Panc1 (cell line): ENCODE results near the gene ECT2. TPM values are rescaled to one million over a fixed set of nuclear protein-coding genes. Genes with fewer than 3 reads are reported as not detected.

Experiments used
- ATAC-seq: fragments of 200-7000 bp; cut with Tn5 transposase; 2 replicates; pipeline ENCODE4 v1.9.1; 2020; ENCODE audit warnings: mild to moderate bottlenecking, moderate library complexity
- BruUV-seq: library from RNA; stranded (reverse); fragments of 400-500 nt; replicated peaks from 2 replicates; lab custom pipeline; 2021; lab: Mats Ljungman, UMichigan
- CTCF ChIA-PET: fragments of 300-600 bp; sonication (Branson Sonifier 250); formaldehyde crosslinking; loops from one replicate; lab custom pipeline; 2022; ENCODE audit warnings: antibody characterized with exemption; lab: Charles Lee
- POLR2A ChIA-PET: fragments of 300-600 bp; sonication (Branson Sonifier 250); formaldehyde crosslinking; loops from one replicate; lab custom pipeline; 2022; ENCODE audit warnings: antibody characterized with exemption; lab: Charles Lee
- DNase-seq: peaks from one replicate; pipeline ENCODE4 v3.0.0-alpha.2; 2010; ENCODE audit warnings: low read depth, low spot score
- H3K27ac ChIP-seq: 2 replicates; pipeline ENCODE4 v1.5.1; 2011; ENCODE audit warnings: mild to moderate bottlenecking, low read length, inconsistent platforms
- H3K27me3 ChIP-seq: fragments of 200-500 bp; sonication (Bioruptor generic); 2 replicates; pipeline ENCODE4 v1.6.0; 2014; ENCODE audit warnings: low read length, inconsistent platforms; ENCODE audit not compliant: control insufficient read depth, insufficient read depth
- H3K36me3 ChIP-seq: fragments of 200-500 bp; sonication (Bioruptor generic); 2 replicates; pipeline ENCODE4 v1.5.1; 2014; ENCODE audit warnings: inconsistent platforms, mild to moderate bottlenecking, low read length, moderate library complexity; ENCODE audit not compliant: control insufficient read depth, insufficient read depth
- H3K4me1 ChIP-seq: 2 replicates; pipeline ENCODE4 v1.5.1; 2011; ENCODE audit warnings: inconsistent platforms, mild to moderate bottlenecking, low read length, moderate library complexity; ENCODE audit not compliant: control insufficient read depth, insufficient read depth
- H3K4me3 ChIP-seq, 2 experiments: 2 replicates each; pipeline ENCODE4 v1.5.1; 2011 to 2012; ENCODE audit warnings: low read depth in 2 of 2, low read length in 2 of 2, mild to moderate bottlenecking in 2 of 2, inconsistent platforms in 1 of 2, moderate library complexity in 1 of 2
- H3K9me3 ChIP-seq: fragments of 200-500 bp; sonication (Bioruptor generic); 2 replicates; pipeline ENCODE4 v1.5.1; 2014; ENCODE audit warnings: low read depth, mild to moderate bottlenecking, inconsistent platforms, low read length, moderate library complexity; ENCODE audit not compliant: control insufficient read depth, insufficient read depth
- POLR2AphosphoS5 ChIP-seq: IDR thresholded peaks from 2 replicates; pipeline ENCODE4 v1.6.1; 2012; ENCODE audit warnings: mild to moderate bottlenecking, low read depth, low read length, moderate library complexity
- SIN3A ChIP-seq: IDR thresholded peaks from 2 replicates; pipeline ENCODE4 v1.6.1; 2012; ENCODE audit warnings: low read depth, mild to moderate bottlenecking, low read length, moderate library complexity, borderline replicate concordance; ENCODE audit not compliant: insufficient read depth
- TCF7L2 ChIP-seq: IDR thresholded peaks from 2 replicates; pipeline ENCODE4 v1.6.1; 2011; ENCODE audit warnings: mild to moderate bottlenecking, low read depth, low read length, inconsistent platforms
- in situ Hi-C: cut with HindIII; loops from 2 replicates; pipeline ENCODE4 v1.10.0; 2016; ENCODE audit warnings: low sequenced_read_pairs, low pct_unique_long_range_greater_than_20kb
- intact Hi-C: fragments of 100-400 bp; cut with micrococcal nuclease; formaldehyde crosslinking; loops from one replicate; pipeline ENCODE4 v1.10.0; 2022; ENCODE audit not compliant: unreplicated experiment
- total RNA-seq: library from RNA; stranded (reverse); gene quantifications from one replicate; pipeline ENCODE4 v1.2.1, GENCODE V29; 2021; ENCODE audit not compliant: unreplicated experiment
- TF ChIP-seq, protein P1 (sequence below), 2 experiments: IDR thresholded peaks; 2 replicates each; pipeline ENCODE4 v1.6.1; 2011 to 2012; ENCODE audit warnings: low read depth in 2 of 2, control low read depth in 1 of 2, low read length in 1 of 2, mild to moderate bottlenecking in 1 of 2, moderate library complexity in 1 of 2; ENCODE audit not compliant: insufficient read depth in 1 of 2
- TF ChIP-seq, protein P2 (sequence below): fragments of 450-650 bp; IDR thresholded peaks from 2 replicates; pipeline ENCODE4 v1.5.1; 2017; ENCODE audit warnings: mild to moderate bottlenecking

Gene ECT2
- total RNA-seq, 1 experiment from 2014 or later = 102 TPM

DNA sequence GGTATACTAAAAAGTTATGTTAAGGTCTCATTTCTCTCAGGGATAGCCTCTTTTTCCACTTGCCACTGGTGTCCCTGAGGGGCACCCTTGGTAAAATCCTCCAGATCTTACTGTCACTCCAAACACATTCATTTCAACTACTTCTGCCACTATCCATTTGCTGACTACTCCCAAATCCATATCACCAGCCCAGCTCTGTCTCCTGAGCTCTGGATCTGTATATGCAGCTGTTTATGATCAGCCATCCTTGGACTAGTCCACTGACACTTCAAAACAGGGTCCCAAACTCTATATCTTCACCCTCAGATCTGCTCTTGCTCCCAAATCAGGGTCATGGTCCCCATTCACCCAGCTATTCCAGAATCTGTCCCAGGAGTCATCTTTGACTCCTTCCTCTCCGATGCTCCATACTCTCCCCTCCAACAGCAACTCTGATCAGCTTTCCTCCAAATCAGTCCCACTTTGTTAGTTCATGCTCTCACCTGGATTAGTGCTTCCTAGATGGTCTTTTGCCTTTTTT lies 49.5 kb upstream of the ECT2 start:
- no peak for DNase-seq
- Histone ChIP-seq H3K4me3 (no peak overlapping the region), H3K27ac (no peak overlapping the region; the same call in 1 of the 2 replicates), H3K36me3 (no peaks in the 10 kb centered on the region), H3K9me3 (no peaks in the 10 kb centered on the region), H3K4me1 (peaks cover 25% of the 10 kb centered on the region), H3K27me3 (no peaks in the 10 kb centered on the region)
- no TSS peak for BruUV-seq
- ChIA-PET CTCF (interaction anchor here (0.6 to 0.7 kb wide), 3 partner anchors 12 to 253 kb away, joined by 3 to 6 read pairs (median 4); no protein-coding TSS in a partner anchor), POLR2A (interaction anchor here (0.5 to 1.0 kb wide), 2 partner anchors 9 to 49 kb away, joined by 3 to 6 read pairs; no protein-coding TSS in a partner anchor)
- no peak for TF ChIP-seq POLR2AphosphoS5
- TF ChIP-seq, protein P1, sequence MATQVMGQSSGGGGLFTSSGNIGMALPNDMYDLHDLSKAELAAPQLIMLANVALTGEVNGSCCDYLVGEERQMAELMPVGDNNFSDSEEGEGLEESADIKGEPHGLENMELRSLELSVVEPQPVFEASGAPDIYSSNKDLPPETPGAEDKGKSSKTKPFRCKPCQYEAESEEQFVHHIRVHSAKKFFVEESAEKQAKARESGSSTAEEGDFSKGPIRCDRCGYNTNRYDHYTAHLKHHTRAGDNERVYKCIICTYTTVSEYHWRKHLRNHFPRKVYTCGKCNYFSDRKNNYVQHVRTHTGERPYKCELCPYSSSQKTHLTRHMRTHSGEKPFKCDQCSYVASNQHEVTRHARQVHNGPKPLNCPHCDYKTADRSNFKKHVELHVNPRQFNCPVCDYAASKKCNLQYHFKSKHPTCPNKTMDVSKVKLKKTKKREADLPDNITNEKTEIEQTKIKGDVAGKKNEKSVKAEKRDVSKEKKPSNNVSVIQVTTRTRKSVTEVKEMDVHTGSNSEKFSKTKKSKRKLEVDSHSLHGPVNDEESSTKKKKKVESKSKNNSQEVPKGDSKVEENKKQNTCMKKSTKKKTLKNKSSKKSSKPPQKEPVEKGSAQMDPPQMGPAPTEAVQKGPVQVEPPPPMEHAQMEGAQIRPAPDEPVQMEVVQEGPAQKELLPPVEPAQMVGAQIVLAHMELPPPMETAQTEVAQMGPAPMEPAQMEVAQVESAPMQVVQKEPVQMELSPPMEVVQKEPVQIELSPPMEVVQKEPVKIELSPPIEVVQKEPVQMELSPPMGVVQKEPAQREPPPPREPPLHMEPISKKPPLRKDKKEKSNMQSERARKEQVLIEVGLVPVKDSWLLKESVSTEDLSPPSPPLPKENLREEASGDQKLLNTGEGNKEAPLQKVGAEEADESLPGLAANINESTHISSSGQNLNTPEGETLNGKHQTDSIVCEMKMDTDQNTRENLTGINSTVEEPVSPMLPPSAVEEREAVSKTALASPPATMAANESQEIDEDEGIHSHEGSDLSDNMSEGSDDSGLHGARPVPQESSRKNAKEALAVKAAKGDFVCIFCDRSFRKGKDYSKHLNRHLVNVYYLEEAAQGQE (IDR thresholded peaks at IDR 0.05; ENCODE audit: insufficient read depth in 1 of 2, low read depth in 2 of 2, low read length in 1 of 2) = no peak
- TF ChIP-seq, protein P2, sequence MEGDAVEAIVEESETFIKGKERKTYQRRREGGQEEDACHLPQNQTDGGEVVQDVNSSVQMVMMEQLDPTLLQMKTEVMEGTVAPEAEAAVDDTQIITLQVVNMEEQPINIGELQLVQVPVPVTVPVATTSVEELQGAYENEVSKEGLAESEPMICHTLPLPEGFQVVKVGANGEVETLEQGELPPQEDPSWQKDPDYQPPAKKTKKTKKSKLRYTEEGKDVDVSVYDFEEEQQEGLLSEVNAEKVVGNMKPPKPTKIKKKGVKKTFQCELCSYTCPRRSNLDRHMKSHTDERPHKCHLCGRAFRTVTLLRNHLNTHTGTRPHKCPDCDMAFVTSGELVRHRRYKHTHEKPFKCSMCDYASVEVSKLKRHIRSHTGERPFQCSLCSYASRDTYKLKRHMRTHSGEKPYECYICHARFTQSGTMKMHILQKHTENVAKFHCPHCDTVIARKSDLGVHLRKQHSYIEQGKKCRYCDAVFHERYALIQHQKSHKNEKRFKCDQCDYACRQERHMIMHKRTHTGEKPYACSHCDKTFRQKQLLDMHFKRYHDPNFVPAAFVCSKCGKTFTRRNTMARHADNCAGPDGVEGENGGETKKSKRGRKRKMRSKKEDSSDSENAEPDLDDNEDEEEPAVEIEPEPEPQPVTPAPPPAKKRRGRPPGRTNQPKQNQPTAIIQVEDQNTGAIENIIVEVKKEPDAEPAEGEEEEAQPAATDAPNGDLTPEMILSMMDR = no peak
- no peak for TF ChIP-seq SIN3A
- TF ChIP-seq TCF7L2 = no peak
- no peak for ATAC-seq
- in situ Hi-C loops = no loop called here
- intact Hi-C loops = no loop called here

DNA sequence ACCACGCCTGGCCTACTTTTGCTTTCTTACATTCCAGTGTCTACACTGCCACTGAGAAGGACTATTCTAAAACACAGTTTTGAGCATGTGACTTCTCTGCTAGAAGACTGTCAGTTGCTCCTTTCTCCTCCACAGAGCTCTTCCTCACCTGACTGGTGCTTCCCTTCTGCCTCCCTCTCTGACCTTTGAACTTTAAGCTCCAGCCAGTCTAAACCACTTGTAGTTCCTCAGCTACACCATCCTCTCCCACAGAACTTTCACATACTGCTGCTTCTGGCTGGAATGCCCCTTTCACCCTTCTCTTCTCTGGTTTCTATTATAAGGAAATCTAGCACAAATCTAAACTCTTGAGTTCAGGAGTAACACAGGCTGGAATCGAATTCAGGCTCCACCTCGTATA lies 48.8 kb upstream of the ECT2 start:
- intact Hi-C loops (no loop called here), in situ Hi-C loops (no loop called here)
- DNase-seq (no peak), ATAC-seq (peak; percentile 35; the same call in 1 of the 2 replicates)
- ChIA-PET CTCF (interaction anchor here (0.7 kb wide), 1 partner anchor 254 kb away, joined by 3 read pairs; no protein-coding TSS in a partner anchor), POLR2A (no interaction called here)
- Histone ChIP-seq H3K4me1 (peaks cover 22% of the 10 kb centered on the region; the same call in 1 of the 2 replicates), H3K27me3 (no peaks in the 10 kb centered on the region), H3K4me3 (no peak overlapping the region), H3K36me3 (no peaks in the 10 kb centered on the region), H3K27ac (peak overlapping the region; percentile 15; the same call in 1 of the 2 replicates), H3K9me3 (no peaks in the 10 kb centered on the region)
- BruUV-seq = no TSS peak
- TF ChIP-seq, protein P1 (IDR thresholded peaks at IDR 0.05; ENCODE audit: insufficient read depth in 1 of 2, low read depth in 2 of 2, low read length in 1 of 2) = no peak
- TF ChIP-seq POLR2AphosphoS5 (no peak), TCF7L2 (no peak), SIN3A (no peak)
- TF ChIP-seq, protein P2 = no peak
